ENCODE results near the gene PODXL2.

PODXL2 gene

DNA sequence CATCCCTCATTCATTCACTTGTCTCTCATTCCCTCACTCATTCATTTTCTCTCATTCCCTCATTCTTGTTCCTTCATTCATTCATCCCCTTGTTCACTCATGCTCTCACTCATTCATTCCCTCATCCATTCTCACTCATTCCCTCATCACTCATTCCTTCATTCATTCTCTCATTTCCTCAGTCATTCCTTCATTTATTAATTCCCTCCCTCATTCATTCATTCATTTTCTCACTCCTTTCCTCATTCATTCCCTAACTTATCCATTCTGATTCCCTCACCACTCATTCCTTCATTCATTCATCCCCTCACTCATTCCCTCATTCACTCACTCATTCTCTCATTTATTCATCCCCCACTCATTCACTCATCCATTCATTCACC lies 57.5 kb downstream of the PODXL2 start:
- TF ChIP-seq CTCF (conservative IDR thresholded peaks at IDR 0.05) (no peak), ZFX (IDR thresholded peaks at IDR 0.05) (no peak)
- H3K27ac ChIP-seq, result no peak overlapping the region

- TF ChIP-seq CTCF (conservative IDR thresholded peaks at IDR 0.05) (no peak), ZFX (IDR thresholded peaks at IDR 0.05) (no peak)
These were observed 58.3 kb downstream of the PODXL2 start for GRCh38 chr3:127687228-127687737.

GRCh38 chr3:127688022-127688415 lies 59.0 kb downstream of the PODXL2 start:
- TF ChIP-seq CTCF (conservative IDR thresholded peaks at IDR 0.05) (no peak), ZFX (IDR thresholded peaks at IDR 0.05) (no peak)

More at GRCh38 chr3:127687228-127687737, 58.3 kb downstream of the PODXL2 start:
- H3K27ac ChIP-seq, result no peak overlapping the region

GRCh38 chr3:127688416-127689265 lies 59.7 kb downstream of the PODXL2 start:
- TF ChIP-seq ZFX (IDR thresholded peaks at IDR 0.05) (no peak), CTCF (conservative IDR thresholded peaks at IDR 0.05) (no peak)
- no peak overlapping the region for H3K27ac ChIP-seq

More at GRCh38 chr3:127688022-127688415, 59.0 kb downstream of the PODXL2 start:
- H3K27ac ChIP-seq, result no peak overlapping the region

DNA sequence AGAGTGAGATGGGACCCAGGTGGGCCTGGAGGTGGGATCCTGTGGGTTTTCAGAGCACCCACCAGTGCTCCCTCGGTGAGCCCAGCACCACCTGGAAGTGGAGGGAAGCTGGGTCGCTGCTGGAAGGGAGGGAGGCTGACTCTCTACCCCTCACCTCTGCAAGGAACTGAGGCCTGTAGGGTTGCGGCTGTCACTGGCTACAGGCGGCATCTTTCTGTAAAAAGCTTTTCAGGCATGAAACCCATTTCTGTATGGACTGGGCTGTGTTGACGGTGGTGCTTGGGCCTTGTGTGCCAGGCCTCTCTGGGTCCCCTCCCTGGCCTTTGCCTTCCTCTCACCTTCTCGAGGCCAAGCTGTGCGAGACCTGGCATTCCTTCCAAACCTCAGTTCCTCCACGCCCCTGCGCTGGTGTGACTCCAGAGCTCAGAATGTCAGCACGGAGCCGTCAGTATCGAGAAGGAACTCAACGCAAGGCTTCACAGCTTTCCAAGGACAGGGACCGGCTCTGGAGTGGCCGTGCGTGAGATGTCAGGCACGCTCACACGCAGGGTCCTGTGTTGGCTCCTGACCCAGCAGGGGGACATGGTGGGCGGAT lies 60.4 kb downstream of the PODXL2 start:
- no peak overlapping the region for H3K27ac ChIP-seq
- TF ChIP-seq ZFX (IDR thresholded peaks at IDR 0.05) (no peak), CTCF (conservative IDR thresholded peaks at IDR 0.05) (no peak)

GRCh38 chr3:127690106-127690505 lies 61.1 kb downstream of the PODXL2 start:
- H3K27ac ChIP-seq, result no peak overlapping the region
- TF ChIP-seq ZFX (IDR thresholded peaks at IDR 0.05), result no peak
- no peak for TF ChIP-seq CTCF (conservative IDR thresholded peaks at IDR 0.05)

GRCh38 chr3:127690823-127691452 lies 62.0 kb downstream of the PODXL2 start:
- H3K27ac ChIP-seq, result no peak overlapping the region
- TF ChIP-seq ZFX (IDR thresholded peaks at IDR 0.05) (no peak), CTCF (conservative IDR thresholded peaks at IDR 0.05) (peak; percentile 54)

Data from C4-2B (cell line).